Panc1 (cell line): ENCODE data around the gene NHS.

Experiments
- SIN3A ChIP-seq: IDR thresholded peaks from 2 replicates; pipeline ENCODE4 v1.6.1; 2012; ENCODE audit warnings: low read depth, mild to moderate bottlenecking, low read length, moderate library complexity, borderline replicate concordance; ENCODE audit not compliant: insufficient read depth
- TF ChIP-seq, protein P1 (sequence below): fragments of 450-650 bp; IDR thresholded peaks from 2 replicates; pipeline ENCODE4 v1.5.1; 2017; ENCODE audit warnings: mild to moderate bottlenecking

DNA sequence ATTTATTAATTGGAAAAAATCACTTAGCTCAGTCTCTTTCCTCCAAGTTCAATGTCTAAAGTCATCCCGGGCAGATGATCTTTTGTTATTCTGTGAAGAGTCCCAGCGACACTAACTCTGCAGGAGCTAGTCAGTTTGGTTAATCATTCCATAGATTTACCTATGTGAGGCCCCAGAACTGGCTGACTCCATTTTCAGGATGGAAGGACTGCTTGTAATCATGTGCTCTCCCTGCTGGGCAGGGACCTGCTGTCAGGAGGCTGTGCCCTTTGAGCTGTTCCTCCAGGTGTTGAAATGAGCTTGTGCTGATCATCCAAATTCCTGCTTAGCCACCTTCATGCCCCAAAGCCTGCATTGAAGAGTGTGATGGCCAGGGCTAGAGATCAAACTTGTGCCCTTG is 169.8 kb downstream of the NHS start:
- TF ChIP-seq, protein P1, sequence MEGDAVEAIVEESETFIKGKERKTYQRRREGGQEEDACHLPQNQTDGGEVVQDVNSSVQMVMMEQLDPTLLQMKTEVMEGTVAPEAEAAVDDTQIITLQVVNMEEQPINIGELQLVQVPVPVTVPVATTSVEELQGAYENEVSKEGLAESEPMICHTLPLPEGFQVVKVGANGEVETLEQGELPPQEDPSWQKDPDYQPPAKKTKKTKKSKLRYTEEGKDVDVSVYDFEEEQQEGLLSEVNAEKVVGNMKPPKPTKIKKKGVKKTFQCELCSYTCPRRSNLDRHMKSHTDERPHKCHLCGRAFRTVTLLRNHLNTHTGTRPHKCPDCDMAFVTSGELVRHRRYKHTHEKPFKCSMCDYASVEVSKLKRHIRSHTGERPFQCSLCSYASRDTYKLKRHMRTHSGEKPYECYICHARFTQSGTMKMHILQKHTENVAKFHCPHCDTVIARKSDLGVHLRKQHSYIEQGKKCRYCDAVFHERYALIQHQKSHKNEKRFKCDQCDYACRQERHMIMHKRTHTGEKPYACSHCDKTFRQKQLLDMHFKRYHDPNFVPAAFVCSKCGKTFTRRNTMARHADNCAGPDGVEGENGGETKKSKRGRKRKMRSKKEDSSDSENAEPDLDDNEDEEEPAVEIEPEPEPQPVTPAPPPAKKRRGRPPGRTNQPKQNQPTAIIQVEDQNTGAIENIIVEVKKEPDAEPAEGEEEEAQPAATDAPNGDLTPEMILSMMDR: no peak
- TF ChIP-seq SIN3A: no peak
